Measurements from ENCODE around the gene GAL3ST3.

DNA sequence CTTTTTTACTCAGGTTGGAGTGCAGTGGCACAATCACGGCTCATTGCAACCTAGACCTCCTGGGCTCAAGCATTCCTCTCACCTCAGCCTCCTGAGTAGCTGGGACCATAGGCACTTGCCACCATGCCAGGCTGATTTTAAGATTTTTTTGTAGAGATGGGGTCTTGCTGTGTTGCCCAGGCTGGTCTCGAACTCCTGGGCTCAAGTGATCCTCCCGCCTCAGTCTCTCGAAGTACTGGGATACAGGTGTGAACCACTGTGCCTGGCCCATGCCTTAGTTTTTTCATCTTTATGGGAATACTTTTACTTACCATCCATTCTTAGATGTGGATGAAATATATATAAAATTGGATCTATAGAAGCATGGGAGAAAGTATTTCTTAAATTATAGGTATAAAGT is 26.3 kb upstream of the GAL3ST3 start:
- TF ChIP-seq, protein P1, sequence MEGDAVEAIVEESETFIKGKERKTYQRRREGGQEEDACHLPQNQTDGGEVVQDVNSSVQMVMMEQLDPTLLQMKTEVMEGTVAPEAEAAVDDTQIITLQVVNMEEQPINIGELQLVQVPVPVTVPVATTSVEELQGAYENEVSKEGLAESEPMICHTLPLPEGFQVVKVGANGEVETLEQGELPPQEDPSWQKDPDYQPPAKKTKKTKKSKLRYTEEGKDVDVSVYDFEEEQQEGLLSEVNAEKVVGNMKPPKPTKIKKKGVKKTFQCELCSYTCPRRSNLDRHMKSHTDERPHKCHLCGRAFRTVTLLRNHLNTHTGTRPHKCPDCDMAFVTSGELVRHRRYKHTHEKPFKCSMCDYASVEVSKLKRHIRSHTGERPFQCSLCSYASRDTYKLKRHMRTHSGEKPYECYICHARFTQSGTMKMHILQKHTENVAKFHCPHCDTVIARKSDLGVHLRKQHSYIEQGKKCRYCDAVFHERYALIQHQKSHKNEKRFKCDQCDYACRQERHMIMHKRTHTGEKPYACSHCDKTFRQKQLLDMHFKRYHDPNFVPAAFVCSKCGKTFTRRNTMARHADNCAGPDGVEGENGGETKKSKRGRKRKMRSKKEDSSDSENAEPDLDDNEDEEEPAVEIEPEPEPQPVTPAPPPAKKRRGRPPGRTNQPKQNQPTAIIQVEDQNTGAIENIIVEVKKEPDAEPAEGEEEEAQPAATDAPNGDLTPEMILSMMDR (IDR thresholded peaks at IDR 0.05; ENCODE audit: low read length), result no peak
- no peak for TF ChIP-seq EZH2 (IDR thresholded peaks at IDR 0.05; ENCODE audit: borderline replicate concordance, low read length)

All from OCI-LY1 (cell line).